HFF-Myc (cell line): ENCODE data around the gene ZNF586.
"Not testable (repeated sequence)": the region's sequence is repeated elsewhere in the genome, so short reads cannot be mapped to it uniquely, and the experiment has no call there.

Source experiments
- DNase-seq: peaks from one replicate; pipeline ENCODE4 v3.0.0-alpha.2; 2011; ENCODE audit warnings: low read depth; ENCODE audit errors: extremely low read depth
- H3K4me3 ChIP-seq: replicated peaks from 2 replicates; pipeline ENCODE4 v1.5.1; 2011; ENCODE audit warnings: low read depth, mild to moderate bottlenecking, control low read depth, low read length
- TF ChIP-seq, protein P1 (sequence below): IDR thresholded peaks from 2 replicates; pipeline ENCODE4 v1.5.1; 2012; ENCODE audit warnings: mild to moderate bottlenecking, low read depth, low read length, control low read depth; ENCODE audit errors: missing control alignments

ZNF586 gene

DNA sequence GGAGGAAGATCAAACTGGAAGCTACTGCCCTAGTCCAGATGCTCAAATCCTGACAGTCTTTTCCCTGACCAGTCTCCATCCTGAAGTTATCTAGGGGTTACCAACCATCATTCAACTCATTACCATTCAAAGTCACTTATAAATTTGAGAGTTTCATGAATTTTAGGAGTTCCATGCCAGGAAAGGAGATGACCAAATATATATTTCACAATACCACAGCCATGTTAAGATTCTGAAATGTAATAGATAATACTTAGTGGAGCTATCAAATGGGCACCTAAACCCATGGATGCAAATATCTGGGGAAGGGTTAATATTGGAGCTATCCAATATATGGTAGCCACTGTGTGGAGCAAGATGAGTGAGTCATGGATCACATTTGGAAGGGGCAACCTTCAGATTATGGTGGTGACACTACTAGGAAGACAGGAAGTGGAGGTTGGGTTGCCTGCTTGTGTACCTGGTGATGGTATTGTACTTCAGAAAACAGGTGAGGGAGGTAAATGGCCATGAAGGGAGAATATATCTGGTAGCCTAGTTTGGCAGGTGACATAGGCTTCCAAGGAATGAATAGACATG is 18.7 kb downstream of the ZNF586 start:
- H3K4me3 ChIP-seq: no peak overlapping the region
- DNase-seq: no peak
- TF ChIP-seq, protein P1, sequence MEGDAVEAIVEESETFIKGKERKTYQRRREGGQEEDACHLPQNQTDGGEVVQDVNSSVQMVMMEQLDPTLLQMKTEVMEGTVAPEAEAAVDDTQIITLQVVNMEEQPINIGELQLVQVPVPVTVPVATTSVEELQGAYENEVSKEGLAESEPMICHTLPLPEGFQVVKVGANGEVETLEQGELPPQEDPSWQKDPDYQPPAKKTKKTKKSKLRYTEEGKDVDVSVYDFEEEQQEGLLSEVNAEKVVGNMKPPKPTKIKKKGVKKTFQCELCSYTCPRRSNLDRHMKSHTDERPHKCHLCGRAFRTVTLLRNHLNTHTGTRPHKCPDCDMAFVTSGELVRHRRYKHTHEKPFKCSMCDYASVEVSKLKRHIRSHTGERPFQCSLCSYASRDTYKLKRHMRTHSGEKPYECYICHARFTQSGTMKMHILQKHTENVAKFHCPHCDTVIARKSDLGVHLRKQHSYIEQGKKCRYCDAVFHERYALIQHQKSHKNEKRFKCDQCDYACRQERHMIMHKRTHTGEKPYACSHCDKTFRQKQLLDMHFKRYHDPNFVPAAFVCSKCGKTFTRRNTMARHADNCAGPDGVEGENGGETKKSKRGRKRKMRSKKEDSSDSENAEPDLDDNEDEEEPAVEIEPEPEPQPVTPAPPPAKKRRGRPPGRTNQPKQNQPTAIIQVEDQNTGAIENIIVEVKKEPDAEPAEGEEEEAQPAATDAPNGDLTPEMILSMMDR: no peak

DNA sequence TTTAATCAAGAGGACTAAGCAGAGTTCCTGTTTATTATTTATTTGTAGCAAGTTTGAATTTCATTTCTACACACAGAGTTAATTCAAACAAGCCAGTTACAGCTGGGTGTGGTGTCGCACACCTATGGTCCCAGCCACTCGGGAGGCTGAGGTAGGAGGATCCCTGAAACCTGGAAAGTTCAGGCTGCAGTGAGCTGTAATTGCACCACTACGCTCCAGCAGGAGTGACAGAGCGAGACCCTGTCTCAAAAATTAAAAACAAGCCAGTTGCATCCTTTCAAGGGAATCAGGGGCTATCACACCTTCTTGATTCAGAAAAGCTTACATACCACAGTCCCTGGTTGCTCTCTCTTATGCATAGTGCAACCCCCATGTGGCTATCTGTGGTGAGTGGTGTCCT is 19.8 kb downstream of the ZNF586 start:
- H3K4me3 ChIP-seq: no peak overlapping the region
- TF ChIP-seq, protein P1: no peak
- no peak for DNase-seq

DNA sequence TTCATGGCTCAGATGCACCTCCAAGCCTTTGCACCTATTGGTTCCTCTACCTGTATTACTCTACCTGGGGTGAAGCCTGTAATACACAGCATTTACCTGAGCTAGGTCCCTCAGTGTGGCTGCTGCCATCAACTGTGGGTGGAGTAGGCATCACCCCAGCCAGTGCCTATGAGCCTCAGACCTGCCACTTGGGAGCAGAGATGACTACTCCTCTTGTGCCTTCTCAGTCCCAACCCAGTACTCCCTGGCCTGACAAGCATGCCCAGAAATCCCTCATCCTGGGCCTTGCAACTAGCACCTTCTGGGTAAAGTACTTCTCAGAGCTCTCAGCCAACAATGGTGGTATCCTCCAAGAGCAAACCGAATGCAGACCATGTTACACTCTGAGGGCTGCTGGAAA is 27.1 kb downstream of the ZNF586 start:
- not testable (repeated sequence) for H3K4me3 ChIP-seq, DNase-seq

DNA sequence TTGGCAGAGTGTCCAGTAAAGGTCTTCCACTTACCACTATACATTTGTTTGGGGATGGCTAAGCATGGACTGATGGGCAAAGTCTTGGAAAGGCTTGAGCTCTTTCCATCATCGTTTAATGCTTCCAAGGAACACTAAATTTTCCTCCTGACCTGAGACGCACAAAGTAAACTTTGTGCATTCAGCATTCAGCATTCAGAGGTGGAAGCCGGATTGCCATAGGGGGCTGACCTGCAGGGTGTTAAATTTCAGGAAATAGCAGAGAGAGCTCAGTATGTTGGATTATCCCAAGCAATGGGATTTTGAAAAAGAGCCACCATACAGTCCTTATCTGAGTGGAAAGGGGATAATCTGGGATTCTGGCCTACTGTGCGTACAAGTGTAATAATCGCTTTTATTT is 31.2 kb downstream of the ZNF586 start:
- DNase-seq: no peak
- TF ChIP-seq, protein P1: no peak
- H3K4me3 ChIP-seq: no peak overlapping the region

DNA sequence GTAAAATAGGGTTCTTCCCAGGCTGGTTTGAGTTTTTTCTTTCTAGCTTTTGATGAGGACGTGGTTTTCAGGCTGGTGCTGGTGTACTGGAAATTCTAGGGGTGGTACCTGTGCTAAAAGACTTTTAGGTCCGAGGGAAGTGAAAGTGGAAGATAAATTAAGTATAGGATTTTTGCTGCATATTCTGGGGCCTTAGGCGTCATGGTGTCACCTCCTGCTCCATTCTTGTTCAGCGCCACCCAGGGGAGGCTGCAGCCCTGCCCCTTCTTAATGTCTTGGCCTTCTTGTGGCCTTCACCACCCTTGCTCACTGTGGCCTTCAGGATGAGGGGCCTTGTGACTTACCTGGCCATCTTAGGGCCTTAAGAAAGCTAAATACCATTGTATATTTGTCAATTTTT is 32.8 kb downstream of the ZNF586 start:
- H3K4me3 ChIP-seq: no peak overlapping the region
- no peak for DNase-seq
- TF ChIP-seq, protein P1: no peak

DNA sequence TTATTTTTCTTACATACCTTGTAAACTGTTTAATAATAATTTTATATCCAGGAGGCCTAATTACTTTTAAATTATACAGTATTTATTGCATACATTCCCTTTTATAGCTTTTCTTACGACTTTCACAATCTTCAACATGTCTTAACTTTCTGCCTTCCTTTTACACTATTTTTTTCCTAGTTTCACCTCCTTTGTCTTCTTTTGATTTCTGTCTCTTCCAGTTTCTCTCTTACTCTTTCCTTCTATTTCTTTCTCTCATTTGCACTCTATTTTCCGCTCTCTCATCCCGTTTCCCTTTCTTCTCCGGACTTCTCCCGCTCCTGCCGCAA is 33.8 kb downstream of the ZNF586 start:
- TF ChIP-seq, protein P1: no peak
- H3K4me3 ChIP-seq: peak overlapping the region; percentile 58
- no peak for DNase-seq

DNA sequence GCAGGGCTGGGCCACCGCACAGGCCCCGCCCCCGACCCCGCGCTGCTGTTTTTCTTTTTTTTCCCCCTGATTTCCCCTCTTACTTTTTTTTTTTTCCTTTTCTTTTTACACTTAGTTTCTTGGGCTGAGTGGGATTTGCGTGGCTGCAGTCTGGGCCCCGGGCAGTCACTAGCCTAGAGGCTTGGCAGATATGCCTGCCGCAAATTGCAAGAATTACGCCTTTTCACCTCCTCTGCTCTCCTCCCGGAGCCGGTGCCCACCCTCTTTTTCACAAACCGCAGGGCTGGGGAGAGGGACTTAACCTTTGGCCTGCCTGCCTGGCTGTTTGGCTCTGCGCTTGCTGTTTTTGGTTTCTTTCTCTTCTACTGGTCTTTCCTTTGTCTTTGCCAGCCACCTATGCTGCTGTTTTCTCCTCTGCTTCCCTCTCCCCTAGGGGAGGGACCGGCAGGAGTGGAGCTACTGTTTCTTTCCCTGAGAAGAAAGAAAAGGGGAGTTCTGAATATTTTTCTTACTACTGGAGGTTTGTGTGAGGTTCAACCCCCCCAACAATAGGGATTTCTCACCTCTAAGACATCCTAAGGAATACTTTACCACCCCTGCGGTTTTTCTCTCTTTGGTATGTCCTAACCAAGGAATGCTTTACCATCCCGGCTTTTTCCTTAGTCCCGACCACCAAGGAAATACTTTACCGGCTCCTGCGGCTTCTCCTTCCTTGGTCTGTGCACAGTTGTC is 34.3 kb downstream of the ZNF586 start:
- H3K4me3 ChIP-seq: peak overlapping the region; percentile 58
- DNase-seq: peak; percentile 48
- TF ChIP-seq, protein P1: no peak
